DOHH2 (cell line): ENCODE results near the gene MINDY2.

Experiments
- EZH2phosphoT487 ChIP-seq: fragments of 200-600 bp; sonication (generic); IDR thresholded peaks from 2 replicates; pipeline ENCODE4 v1.6.1; 2017; ENCODE audit warnings: borderline replicate concordance, mild to moderate bottlenecking, antibody characterized with exemption, low read length, moderate library complexity, mixed read lengths
- TF ChIP-seq, protein P1 (sequence below): fragments of 200-600 bp; sonication (generic); IDR thresholded peaks from one replicate; pipeline ENCODE4 v1.5.1; 2014; ENCODE audit warnings: antibody characterized with exemption, mild to moderate bottlenecking, low read depth, low read length; ENCODE audit not compliant: poor library complexity, severe bottlenecking

- TF ChIP-seq, protein P1, sequence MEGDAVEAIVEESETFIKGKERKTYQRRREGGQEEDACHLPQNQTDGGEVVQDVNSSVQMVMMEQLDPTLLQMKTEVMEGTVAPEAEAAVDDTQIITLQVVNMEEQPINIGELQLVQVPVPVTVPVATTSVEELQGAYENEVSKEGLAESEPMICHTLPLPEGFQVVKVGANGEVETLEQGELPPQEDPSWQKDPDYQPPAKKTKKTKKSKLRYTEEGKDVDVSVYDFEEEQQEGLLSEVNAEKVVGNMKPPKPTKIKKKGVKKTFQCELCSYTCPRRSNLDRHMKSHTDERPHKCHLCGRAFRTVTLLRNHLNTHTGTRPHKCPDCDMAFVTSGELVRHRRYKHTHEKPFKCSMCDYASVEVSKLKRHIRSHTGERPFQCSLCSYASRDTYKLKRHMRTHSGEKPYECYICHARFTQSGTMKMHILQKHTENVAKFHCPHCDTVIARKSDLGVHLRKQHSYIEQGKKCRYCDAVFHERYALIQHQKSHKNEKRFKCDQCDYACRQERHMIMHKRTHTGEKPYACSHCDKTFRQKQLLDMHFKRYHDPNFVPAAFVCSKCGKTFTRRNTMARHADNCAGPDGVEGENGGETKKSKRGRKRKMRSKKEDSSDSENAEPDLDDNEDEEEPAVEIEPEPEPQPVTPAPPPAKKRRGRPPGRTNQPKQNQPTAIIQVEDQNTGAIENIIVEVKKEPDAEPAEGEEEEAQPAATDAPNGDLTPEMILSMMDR, result no peak
- TF ChIP-seq EZH2phosphoT487, result no peak
Measured at GRCh38 chr15:58880320-58880719, 109.2 kb downstream of the MINDY2 start.
